ENCODE data around the gene PLIN5.

DNA sequence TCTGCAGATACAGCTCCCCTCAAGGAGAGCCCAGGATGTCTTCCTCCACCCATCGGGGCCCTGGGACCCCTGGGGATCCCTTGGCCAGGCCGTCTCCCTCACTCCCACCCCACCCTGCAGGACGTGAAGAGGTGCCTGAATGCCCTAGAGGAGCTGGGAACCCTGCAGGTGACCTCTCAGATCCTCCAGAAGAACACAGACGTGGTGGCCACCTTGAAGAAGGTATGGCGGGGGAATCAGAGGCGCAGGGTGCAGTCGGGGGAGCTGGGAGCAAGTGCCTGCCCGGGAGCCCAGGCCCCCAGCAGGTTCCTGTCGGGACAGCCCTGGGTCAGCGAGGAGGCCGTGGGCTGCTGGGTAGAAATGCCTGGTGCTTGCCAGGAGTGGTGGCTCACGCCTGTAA is 36.3 kb downstream of the PLIN5 start:
- TF ChIP-seq, protein P1, sequence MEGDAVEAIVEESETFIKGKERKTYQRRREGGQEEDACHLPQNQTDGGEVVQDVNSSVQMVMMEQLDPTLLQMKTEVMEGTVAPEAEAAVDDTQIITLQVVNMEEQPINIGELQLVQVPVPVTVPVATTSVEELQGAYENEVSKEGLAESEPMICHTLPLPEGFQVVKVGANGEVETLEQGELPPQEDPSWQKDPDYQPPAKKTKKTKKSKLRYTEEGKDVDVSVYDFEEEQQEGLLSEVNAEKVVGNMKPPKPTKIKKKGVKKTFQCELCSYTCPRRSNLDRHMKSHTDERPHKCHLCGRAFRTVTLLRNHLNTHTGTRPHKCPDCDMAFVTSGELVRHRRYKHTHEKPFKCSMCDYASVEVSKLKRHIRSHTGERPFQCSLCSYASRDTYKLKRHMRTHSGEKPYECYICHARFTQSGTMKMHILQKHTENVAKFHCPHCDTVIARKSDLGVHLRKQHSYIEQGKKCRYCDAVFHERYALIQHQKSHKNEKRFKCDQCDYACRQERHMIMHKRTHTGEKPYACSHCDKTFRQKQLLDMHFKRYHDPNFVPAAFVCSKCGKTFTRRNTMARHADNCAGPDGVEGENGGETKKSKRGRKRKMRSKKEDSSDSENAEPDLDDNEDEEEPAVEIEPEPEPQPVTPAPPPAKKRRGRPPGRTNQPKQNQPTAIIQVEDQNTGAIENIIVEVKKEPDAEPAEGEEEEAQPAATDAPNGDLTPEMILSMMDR (IDR thresholded peaks at IDR 0.05): no peak
- TF ChIP-seq POLR2AphosphoS5 (IDR thresholded peaks at IDR 0.05): no peak

All from breast epithelium (tissue), 3 donors.